Middle frontal gyrus (tissue), 1 donor: ENCODE measurements around the gene POU3F1.

Experiments
- DNase-seq: peaks from one replicate; pipeline ENCODE4 v3.0.0-alpha.2; 2015; ENCODE audit warnings: low spot score; ENCODE audit errors: extremely low spot score

POU3F1 gene

DNA sequence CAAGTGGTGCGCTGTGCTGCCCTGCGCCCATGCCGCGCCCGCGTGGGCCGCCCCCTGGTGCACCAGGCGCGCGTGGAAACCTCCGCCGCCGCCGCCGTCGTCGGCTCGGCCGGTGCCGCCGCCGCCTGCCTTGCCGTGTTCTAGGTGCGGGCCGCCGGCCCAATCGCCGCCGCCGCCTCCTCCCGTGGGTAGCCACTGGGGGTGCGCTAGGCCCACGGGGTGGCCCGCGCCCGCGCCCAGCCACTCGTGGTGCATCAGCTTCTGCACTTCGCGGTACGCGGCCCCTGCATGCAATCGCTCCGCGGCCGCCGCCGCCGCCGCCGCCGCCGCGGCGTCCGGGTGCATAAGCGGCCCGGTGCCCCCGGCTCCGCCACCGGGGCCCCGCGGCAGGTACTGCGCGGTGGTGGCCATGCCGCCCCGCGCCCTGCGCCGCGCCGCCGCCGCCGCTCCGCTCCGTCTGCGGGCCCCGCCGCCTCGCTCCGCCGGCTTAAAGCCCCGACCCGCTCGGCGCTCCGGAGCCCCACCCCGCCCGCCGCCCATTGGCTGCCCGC is at the start of gene POU3F1:
Gene POU3F1 (minus strand): TSS at position 461 of the 551 bp plus-strand sequence. CDS start 50 bp downstream, at position 411.
- DNase-seq: no peak

GRCh38 chr1:38095454-38095931 is 48.9 kb upstream of the POU3F1 start:
- no peak for DNase-seq

- no peak for DNase-seq
Observed at GRCh38 chr1:38094711-38095290, 48.2 kb upstream of the POU3F1 start.

DNA sequence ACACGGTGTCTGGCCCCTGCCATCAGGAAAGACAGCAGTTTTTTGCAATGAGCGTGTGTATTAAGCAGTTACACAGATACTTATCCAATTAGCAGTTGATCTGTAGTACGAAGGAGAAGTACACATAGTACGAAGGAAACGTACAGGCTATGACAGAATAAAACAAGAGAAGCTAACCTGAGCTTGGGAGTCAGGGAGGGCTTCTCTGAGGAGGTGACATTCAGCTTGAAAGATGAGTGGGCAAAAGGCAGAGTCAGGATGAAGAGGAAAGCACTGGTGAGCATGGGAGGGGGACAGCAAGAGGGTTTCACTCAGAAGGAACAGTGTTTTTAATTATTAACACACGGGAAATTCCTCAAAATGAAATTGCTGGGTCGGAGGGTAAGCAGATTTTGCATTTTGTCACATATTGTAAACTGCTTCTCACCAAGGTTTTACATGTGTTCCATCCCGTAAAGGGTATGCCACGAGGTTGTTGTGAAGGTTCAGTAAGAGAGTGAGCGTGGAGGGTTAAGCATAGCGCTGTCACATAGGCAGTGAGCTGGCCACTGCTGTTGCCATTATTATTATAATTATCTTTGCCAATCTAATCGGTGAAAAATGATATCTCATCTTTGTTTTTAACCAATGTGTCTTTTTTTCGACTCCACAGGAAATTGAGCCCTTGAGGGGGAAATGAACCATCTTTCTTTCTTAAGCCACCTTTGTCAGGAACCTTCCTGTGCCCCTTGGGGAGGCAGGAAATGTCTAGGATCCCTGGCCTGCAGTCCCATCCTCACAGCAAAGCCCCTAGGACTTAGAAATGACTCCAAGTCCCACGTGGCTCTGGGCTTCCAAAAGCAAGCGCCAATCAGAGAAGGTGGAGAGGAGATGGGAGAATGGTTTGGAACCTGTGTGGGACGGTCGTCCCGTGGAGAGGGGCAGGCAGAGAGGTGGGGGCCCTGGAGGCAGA is 47.3 kb upstream of the POU3F1 start:
- no peak for DNase-seq

DNA sequence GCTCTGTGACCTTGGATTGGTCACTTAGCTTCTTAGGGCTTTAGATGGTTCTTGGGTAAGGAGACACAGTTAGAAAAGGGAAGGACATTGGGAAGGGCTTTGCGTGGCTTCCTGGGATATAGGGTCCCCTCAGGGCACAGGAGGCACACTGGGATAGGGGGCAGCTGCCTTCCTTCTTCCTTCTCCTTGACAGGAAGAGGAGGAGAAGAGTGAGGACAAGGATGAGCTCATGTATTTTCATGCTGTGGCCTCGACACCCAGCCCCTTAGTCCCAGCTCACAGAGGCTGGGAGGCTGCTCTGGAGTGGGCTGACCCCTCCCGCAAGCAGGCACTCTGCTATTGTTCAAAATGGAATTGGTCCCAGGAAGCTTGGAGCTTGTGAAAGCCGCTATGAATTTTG is 45.7 kb upstream of the POU3F1 start:
- DNase-seq: no peak

GRCh38 chr1:38090796-38091195 is 44.2 kb upstream of the POU3F1 start:
- DNase-seq: no peak

- DNase-seq: no peak
Observed at GRCh38 chr1:38089712-38090360, 43.2 kb upstream of the POU3F1 start.

GRCh38 chr1:38088791-38089190 is 42.2 kb upstream of the POU3F1 start:
- no peak for DNase-seq

- no peak for DNase-seq
Observed at GRCh38 chr1:38088366-38088765, 41.8 kb upstream of the POU3F1 start.

GRCh38 chr1:38087676-38088075 is 41.1 kb upstream of the POU3F1 start:
- no peak for DNase-seq

GRCh38 chr1:38085666-38086330 is 39.2 kb upstream of the POU3F1 start:
- no peak for DNase-seq

GRCh38 chr1:38084700-38085099 is 38.1 kb upstream of the POU3F1 start:
- DNase-seq: no peak

GRCh38 chr1:38084113-38084512 is 37.5 kb upstream of the POU3F1 start:
- DNase-seq: no peak

- DNase-seq: no peak
Observed at GRCh38 chr1:38083541-38083940, 36.9 kb upstream of the POU3F1 start.

GRCh38 chr1:38082769-38083263 is 36.2 kb upstream of the POU3F1 start:
- DNase-seq: no peak

DNA sequence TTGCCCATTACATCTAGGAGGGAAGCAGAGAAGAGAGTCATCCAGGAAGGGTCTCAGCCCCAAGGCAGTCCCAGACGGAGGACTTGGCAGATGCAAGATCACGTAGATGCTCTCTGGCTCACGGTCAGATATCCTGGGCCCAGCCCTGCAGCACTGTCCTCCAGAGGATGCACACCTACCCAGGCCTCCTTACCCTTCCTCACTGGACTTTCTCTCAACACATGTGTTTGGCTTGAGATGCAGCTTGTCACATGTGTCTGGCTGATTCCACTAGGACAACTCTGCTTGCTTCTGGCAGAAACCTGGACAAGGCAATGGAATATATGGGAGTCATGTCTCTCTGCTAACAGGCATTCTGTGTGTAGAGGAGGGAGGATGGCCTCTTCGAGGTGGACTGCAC is 32.4 kb upstream of the POU3F1 start:
- DNase-seq: no peak

GRCh38 chr1:38077523-38078147 is 31.0 kb upstream of the POU3F1 start:
- no peak for DNase-seq

GRCh38 chr1:38076455-38076854 is 29.9 kb upstream of the POU3F1 start:
- DNase-seq: no peak

DNA sequence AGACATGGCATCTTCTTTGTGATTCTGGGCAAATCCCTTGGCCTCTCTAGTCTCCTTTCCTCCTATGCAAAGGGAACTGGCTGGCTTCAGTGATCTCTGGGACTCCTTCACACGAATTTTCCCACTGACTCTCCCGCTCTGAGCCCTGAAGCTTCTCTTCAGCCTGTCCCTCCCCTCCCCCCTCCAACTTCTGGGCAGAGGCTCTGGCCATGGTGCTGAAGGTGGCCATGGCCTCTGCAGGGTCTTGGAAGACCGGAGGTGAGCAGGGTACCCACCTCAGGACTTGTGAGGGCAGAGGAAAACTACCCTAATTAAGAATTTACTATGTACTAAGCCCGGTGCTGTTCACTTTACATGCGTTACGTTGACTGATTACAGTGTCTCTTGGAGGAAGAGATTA is 29.4 kb upstream of the POU3F1 start:
- no peak for DNase-seq

- DNase-seq: no peak
Observed at GRCh38 chr1:38075191-38075590, 28.6 kb upstream of the POU3F1 start.

- DNase-seq: no peak
Observed at GRCh38 chr1:38074302-38074677, 27.7 kb upstream of the POU3F1 start.
